Prostate gland (tissue), 2 donors: Measurements from ENCODE around the gene MAP3K15.

Experiments used
- POLR2A ChIP-seq: fragments of 450-650 bp; IDR thresholded peaks from one replicate; pipeline ENCODE4 v1.6.1; 2016; ENCODE audit warnings: antibody characterized with exemption, mild to moderate bottlenecking
- POLR2AphosphoS5 ChIP-seq: sonication (generic); formaldehyde crosslinking; IDR thresholded peaks from one replicate; pipeline ENCODE4 v1.6.1; 2017; ENCODE audit warnings: antibody characterized with exemption
- TF ChIP-seq, protein P1 (sequence below), 4 experiments: fragments of 200-600 bp in 2 of 4; fragments of 450-650 bp in 2 of 4; sonication (generic) in 2 of 4; IDR thresholded peaks; 1 replicate in 3 of 4; 2 replicates in 1 of 4; pipeline ENCODE4 v1.5.1; 2016 to 2019; ENCODE audit warnings: antibody characterized with exemption in 4 of 4, mild to moderate bottlenecking in 2 of 4, moderate library complexity in 2 of 4

DNA sequence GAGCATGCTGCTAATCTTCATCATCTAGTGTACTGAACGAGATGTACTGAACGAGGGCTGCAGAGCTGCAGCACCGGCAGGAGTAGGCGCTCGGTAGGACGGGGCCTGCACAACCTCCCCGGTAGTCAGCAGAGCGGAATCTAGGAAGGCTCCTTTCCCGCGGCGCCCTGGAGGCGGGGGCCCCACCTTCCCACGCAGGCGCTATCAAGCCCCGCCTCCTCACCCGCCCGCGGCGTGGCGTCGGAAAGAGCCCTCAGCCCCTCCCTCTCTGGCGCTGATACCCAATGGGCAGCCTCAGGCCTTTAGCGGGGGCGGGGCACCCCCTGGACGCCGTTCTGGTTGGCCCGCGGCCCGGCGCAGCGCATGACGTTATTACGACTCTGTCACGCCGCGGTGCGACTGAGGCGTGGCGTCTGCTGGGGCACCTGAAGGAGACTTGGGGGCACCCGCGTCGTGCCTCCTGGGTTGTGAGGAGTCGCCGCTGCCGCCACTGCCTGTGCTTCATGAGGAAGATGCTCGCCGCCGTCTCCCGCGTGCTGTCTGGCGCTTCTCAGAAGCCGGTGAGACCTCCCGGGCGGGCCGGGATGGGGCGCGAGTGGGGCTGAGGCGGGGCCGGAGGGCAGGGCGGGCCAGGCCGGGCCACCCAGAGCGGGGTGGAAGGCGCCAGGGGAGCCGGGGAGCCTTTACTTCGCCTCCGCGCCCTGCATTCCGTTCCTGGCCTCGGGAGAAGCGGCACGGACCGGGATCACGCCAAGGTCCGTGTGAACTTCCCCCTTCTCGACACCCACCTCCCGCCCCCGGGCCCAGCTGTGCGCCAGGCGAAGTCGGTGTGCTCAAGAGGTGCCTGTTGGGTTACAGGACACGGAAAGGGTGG, 171.5 kb downstream of the MAP3K15 start, which contains the start of gene PDHA1:
- TF ChIP-seq, protein P1, sequence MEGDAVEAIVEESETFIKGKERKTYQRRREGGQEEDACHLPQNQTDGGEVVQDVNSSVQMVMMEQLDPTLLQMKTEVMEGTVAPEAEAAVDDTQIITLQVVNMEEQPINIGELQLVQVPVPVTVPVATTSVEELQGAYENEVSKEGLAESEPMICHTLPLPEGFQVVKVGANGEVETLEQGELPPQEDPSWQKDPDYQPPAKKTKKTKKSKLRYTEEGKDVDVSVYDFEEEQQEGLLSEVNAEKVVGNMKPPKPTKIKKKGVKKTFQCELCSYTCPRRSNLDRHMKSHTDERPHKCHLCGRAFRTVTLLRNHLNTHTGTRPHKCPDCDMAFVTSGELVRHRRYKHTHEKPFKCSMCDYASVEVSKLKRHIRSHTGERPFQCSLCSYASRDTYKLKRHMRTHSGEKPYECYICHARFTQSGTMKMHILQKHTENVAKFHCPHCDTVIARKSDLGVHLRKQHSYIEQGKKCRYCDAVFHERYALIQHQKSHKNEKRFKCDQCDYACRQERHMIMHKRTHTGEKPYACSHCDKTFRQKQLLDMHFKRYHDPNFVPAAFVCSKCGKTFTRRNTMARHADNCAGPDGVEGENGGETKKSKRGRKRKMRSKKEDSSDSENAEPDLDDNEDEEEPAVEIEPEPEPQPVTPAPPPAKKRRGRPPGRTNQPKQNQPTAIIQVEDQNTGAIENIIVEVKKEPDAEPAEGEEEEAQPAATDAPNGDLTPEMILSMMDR (IDR thresholded peaks at IDR 0.05) = peak in 1 of 4 experiments; percentile 16
- TF ChIP-seq POLR2A = peak; percentile 53
- peak; percentile 89 for TF ChIP-seq POLR2AphosphoS5
